Activated T-cell treated with anti-CD3 and anti-CD28 coated beads, Interleukin-2, amount 50 U/mL, for 72 hours (primary cell): ENCODE results near the gene PTPRD. TPM values are rescaled to one million over a fixed set of nuclear protein-coding genes. Genes with fewer than 3 reads are reported as not detected.

Experiments
- ATAC-seq, 2 donors: fragments of 150-1000 bp; cut with Tn5 transposase; replicated peaks in 1 of 2; 2 replicates each; pipeline ENCODE4 v1.10.0; 2021; ENCODE audit warnings: moderate library complexity in 2 of 2, mild to moderate bottlenecking in 1 of 2
- DNase-seq, 2 donors: peaks; one replicate each; pipeline ENCODE4 v3.0.0; 2021 to 2022; ENCODE audit warnings: mixed read lengths in 1 of 2
- H3K27ac Mint-ChIP-seq: one replicate; pipeline ENCODE4 v1.8.0; 2022; ENCODE audit warnings: mild to moderate bottlenecking, moderate library complexity, mixed read lengths
- H3K27me3 Mint-ChIP-seq: one replicate; pipeline ENCODE4 v1.8.0; 2022; ENCODE audit warnings: low read depth, mixed read lengths
- H3K36me3 Mint-ChIP-seq, 2 donors: one replicate each; pipeline ENCODE4 v1.8.0; 2022; ENCODE audit warnings: mixed read lengths in 2 of 2, mild to moderate bottlenecking in 1 of 2; ENCODE audit not compliant: insufficient read depth in 2 of 2
- H3K4me1 Mint-ChIP-seq: one replicate; pipeline ENCODE4 v1.8.0; 2022; ENCODE audit warnings: low read depth, mixed read lengths
- H3K4me3 Mint-ChIP-seq, 2 donors: one replicate each; pipeline ENCODE4 v1.8.0; 2022; ENCODE audit warnings: mild to moderate bottlenecking in 2 of 2, mixed read lengths in 2 of 2, moderate library complexity in 2 of 2
- H3K9me3 Mint-ChIP-seq, 2 donors: one replicate each; pipeline ENCODE4 v1.8.0; 2022; ENCODE audit warnings: mixed read lengths in 2 of 2
- total RNA-seq, 2 donors: library from RNA; stranded (reverse); gene quantifications; one replicate each; pipeline ENCODE4 v1.2.3, GENCODE V29; 2022

The PTPRD gene
- total RNA-seq, 2 donors from 2014 or later, result 0.44 TPM; not detected in 1

- no peaks in the 10 kb centered on the region for H3K36me3 Mint-ChIP-seq
- peaks cover 11% of the 10 kb centered on the region for H3K27me3 Mint-ChIP-seq
- H3K4me3 Mint-ChIP-seq, result no peak overlapping the region
- H3K27ac Mint-ChIP-seq, result no peak overlapping the region
- H3K4me1 Mint-ChIP-seq, result no peaks in the 10 kb centered on the region
- no peak for ATAC-seq
- no peak for DNase-seq
- no peaks in the 10 kb centered on the region for H3K9me3 Mint-ChIP-seq
Observed at GRCh38 chr9:8382777-8383527, 2229.8 kb downstream of the PTPRD start.

DNA sequence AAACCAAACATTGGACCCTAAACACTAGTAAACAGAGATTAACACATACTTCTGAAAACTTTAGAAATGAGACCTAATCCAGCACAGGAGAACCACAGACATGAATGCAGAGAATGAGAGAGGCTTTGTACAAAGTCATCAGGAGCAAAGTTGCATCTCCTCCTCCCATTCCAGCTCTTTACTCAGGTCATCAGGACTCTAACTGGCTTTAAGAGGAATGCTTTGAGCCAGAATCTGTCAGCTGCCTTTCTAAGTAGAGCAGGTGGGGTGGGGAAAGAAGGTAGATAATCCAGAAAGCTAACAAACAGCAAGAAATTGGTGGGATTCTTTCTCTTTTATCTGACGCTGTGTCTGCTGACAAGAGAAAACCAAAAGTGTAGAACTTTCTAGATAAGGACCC is 2230.5 kb downstream of the PTPRD start:
- DNase-seq, result no peak

DNA sequence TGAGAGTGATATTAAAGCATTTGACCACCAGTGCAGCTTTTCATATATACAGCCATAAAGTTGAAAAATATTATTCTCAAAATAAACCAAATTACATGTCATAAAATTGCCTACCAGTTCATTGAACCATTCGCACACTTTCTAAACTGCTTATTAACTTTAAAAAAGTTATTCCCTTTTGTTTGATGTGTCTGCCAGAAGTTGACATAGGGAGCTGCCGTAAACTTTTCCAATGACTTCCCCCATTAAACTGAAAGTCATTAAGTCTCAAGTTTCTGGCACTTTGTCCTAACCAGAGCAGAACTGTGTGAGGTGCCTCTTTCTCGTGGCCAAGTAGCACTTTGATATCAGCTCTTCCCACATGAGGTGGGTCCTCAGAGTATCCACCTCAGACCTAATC is 2231.2 kb downstream of the PTPRD start:
- Mint-ChIP-seq H3K9me3 (no peaks in the 10 kb centered on the region), H3K36me3 (no peaks in the 10 kb centered on the region), H3K27ac (no peak overlapping the region), H3K27me3 (peaks cover 4% of the 10 kb centered on the region), H3K4me3 (no peak overlapping the region), H3K4me1 (no peaks in the 10 kb centered on the region)
- DNase-seq (no peak), ATAC-seq (no peak)

More for the DNA sequence above, 2230.5 kb downstream of the PTPRD start:
- ATAC-seq, result no peak
- Mint-ChIP-seq H3K4me3 (no peak overlapping the region), H3K4me1 (no peaks in the 10 kb centered on the region), H3K27ac (no peak overlapping the region), H3K36me3 (no peaks in the 10 kb centered on the region), H3K27me3 (peaks cover 11% of the 10 kb centered on the region), H3K9me3 (no peaks in the 10 kb centered on the region)

DNA sequence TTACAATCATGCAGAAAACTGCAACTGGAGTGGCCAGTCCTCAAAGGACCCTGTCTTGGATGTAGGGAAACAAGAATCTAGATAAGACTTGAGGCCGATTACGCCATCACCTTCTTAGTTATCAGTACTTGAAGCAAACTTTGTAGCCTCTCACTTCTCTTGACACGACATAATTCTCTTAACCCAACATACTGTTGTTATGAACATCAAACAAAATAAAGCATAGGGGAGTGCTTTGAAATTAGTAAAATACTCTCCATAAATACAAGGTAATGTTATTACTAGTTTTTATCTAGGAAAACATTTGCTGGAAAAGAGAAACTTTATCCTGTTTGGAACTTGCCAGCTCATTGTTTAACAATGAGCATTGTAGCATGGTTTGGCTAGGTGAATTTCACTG is 2238.3 kb downstream of the PTPRD start:
- no peaks in the 10 kb centered on the region for H3K36me3 Mint-ChIP-seq
- DNase-seq (no peak), ATAC-seq (no peak)
- H3K27me3 Mint-ChIP-seq, result no peaks in the 10 kb centered on the region
- no peak overlapping the region for H3K4me3 Mint-ChIP-seq
- H3K9me3 Mint-ChIP-seq, result no peaks in the 10 kb centered on the region
- no peaks in the 10 kb centered on the region for H3K4me1 Mint-ChIP-seq
- no peak overlapping the region for H3K27ac Mint-ChIP-seq

GRCh38 chr9:8371686-8372085 is 2241.1 kb downstream of the PTPRD start:
- Mint-ChIP-seq H3K36me3 (no peaks in the 10 kb centered on the region), H3K27ac (no peak overlapping the region), H3K27me3 (no peaks in the 10 kb centered on the region), H3K9me3 (no peaks in the 10 kb centered on the region), H3K4me1 (no peaks in the 10 kb centered on the region), H3K4me3 (no peak overlapping the region)
- DNase-seq, result no peak
- no peak for ATAC-seq

- ATAC-seq, result peak; percentile 84 to 86
- Mint-ChIP-seq H3K9me3 (no peaks in the 10 kb centered on the region), H3K27ac (no peak overlapping the region), H3K4me1 (peaks cover 16% of the 10 kb centered on the region), H3K36me3 (no peaks in the 10 kb centered on the region), H3K4me3 (peak overlapping the region; percentile 12 to 59), H3K27me3 (peaks cover 8% of the 10 kb centered on the region)
- peak in 1 of 2 donors; percentile 4 for DNase-seq
Observed at GRCh38 chr9:8366161-8366926, 2246.5 kb downstream of the PTPRD start.

- Mint-ChIP-seq H3K36me3 (no peaks in the 10 kb centered on the region), H3K4me3 (peak overlapping the region; percentile 59 to 75), H3K27me3 (peaks cover 8% of the 10 kb centered on the region), H3K27ac (peak overlapping the region; percentile 81), H3K9me3 (no peaks in the 10 kb centered on the region), H3K4me1 (peaks cover 16% of the 10 kb centered on the region)
- DNase-seq, result peak in 1 of 2 donors; percentile 2
- peak; percentile 63 to 76 for ATAC-seq
Observed at GRCh38 chr9:8365466-8366160, 2247.2 kb downstream of the PTPRD start.

DNA sequence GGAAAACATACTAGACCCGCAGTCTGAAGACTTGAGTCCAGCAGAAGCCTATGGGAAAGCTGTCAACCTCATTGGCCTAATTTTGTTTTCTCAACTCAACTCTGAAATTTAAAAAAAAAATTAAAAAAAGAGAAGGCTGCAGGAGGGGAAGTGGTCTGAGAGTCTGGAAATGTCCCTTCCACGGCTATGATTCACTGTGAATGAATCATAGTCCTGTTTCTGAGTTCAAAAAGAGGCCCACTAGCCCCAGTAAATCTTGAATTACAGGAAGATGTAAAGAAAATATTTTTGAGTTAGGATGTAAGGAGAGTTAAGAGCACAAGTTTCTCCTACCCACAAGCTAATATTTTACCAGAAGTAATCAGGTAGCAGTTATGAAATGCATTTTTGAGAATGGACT is 2247.8 kb downstream of the PTPRD start:
- H3K27ac Mint-ChIP-seq, result peak overlapping the region; percentile 81
- peaks cover 16% of the 10 kb centered on the region for H3K4me1 Mint-ChIP-seq
- ATAC-seq, result peak; percentile 77 to 78

GRCh38 chr9:8364026-8364752 is 2248.6 kb downstream of the PTPRD start:
- Mint-ChIP-seq H3K27me3 (peaks cover 8% of the 10 kb centered on the region), H3K36me3 (no peaks in the 10 kb centered on the region), H3K4me3 (no peak overlapping the region), H3K4me1 (peaks cover 16% of the 10 kb centered on the region), H3K9me3 (no peaks in the 10 kb centered on the region), H3K27ac (no peak overlapping the region)
- ATAC-seq (no peak), DNase-seq (no peak)

More for the DNA sequence above, 2247.8 kb downstream of the PTPRD start:
- H3K36me3 Mint-ChIP-seq, result no peaks in the 10 kb centered on the region
- no peaks in the 10 kb centered on the region for H3K9me3 Mint-ChIP-seq
- peak overlapping the region; percentile 59 to 75 for H3K4me3 Mint-ChIP-seq
- peak in 1 of 2 donors; percentile 6 for DNase-seq
- H3K27me3 Mint-ChIP-seq, result peaks cover 8% of the 10 kb centered on the region

DNA sequence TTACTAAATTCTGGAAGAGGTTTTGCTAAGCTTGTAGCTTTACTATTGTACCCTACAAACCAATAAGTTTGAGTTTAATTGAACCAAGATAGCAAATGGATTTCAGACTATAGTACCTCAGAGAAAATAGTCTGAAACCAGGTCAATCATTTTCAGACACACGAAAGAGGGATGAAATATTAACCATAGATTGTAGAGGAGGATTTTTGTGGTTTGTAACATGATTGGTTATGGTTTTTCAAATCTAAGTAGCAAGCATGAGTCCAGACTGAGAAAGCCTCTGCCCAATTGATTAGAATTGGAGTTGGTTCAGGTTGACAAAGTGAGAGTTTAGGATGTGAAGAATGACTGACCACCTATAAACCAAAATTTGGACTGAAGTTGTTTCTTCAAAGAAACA is 2250.6 kb downstream of the PTPRD start:
- ATAC-seq (no peak), DNase-seq (no peak)
- Mint-ChIP-seq H3K27ac (no peak overlapping the region), H3K4me3 (no peak overlapping the region), H3K4me1 (peaks cover 16% of the 10 kb centered on the region), H3K9me3 (no peaks in the 10 kb centered on the region), H3K36me3 (no peaks in the 10 kb centered on the region), H3K27me3 (peaks cover 8% of the 10 kb centered on the region)

- Mint-ChIP-seq H3K9me3 (no peaks in the 10 kb centered on the region), H3K27ac (no peak overlapping the region), H3K36me3 (no peaks in the 10 kb centered on the region), H3K27me3 (peaks cover 8% of the 10 kb centered on the region), H3K4me3 (no peak overlapping the region), H3K4me1 (peaks cover 13% of the 10 kb centered on the region)
- ATAC-seq (no peak), DNase-seq (no peak)
Observed at GRCh38 chr9:8361364-8361763, 2251.4 kb downstream of the PTPRD start.

DNA sequence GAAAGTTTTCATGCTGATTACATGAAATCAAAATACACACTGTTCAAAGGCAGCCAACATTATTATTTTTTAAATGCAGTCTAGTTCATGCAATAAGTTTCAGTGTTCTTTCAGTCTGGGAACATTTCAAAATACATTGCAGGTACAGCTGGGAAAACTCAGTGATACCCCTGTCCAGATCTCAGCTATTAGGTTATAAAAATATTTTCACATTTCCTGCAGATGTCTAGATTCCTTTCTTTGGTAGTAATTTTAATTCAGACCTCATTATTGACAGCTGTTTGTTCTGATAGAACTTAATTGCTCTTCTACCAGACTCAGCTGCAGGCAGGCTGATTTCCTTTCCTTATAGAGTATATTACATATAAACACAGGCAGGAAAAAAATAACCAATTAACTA is 2256.4 kb downstream of the PTPRD start:
- Mint-ChIP-seq H3K4me3 (no peak overlapping the region), H3K27me3 (no peaks in the 10 kb centered on the region), H3K36me3 (no peaks in the 10 kb centered on the region), H3K27ac (no peak overlapping the region), H3K4me1 (no peaks in the 10 kb centered on the region), H3K9me3 (no peaks in the 10 kb centered on the region)
- no peak for DNase-seq
- no peak for ATAC-seq
